Breast epithelium (tissue), 3 donors: ENCODE results near the gene EFR3B.

ENCODE experiments used
- CTCF ChIP-seq, 3 donors: fragments of 450-650 bp; IDR thresholded peaks; one replicate each; pipeline ENCODE4 v1.5.1; 2016 to 2017; ENCODE audit warnings: antibody characterized with exemption in 3 of 3, mild to moderate bottlenecking in 3 of 3, moderate library complexity in 3 of 3
- POLR2A ChIP-seq: fragments of 450-650 bp; IDR thresholded peaks from one replicate; pipeline ENCODE4 v1.6.1; 2016; ENCODE audit warnings: antibody characterized with exemption, mild to moderate bottlenecking, moderate library complexity
- POLR2AphosphoS5 ChIP-seq, 3 donors: sonication (generic); formaldehyde crosslinking; IDR thresholded peaks; one replicate each; pipeline ENCODE4 v1.6.1; 2017; ENCODE audit warnings: antibody characterized with exemption in 3 of 3

GRCh38 chr2:25169073-25169470 is 127.2 kb downstream of the EFR3B start:
- TF ChIP-seq POLR2A = no peak
- no peak for TF ChIP-seq CTCF (IDR thresholded peaks at IDR 0.05)
- no peak for TF ChIP-seq POLR2AphosphoS5 (IDR thresholded peaks at IDR 0.05)
